OCI-LY7 (cell line): ENCODE data around the gene SRGAP1. TPM values are rescaled to one million over a fixed set of nuclear protein-coding genes. Genes with fewer than 3 reads are reported as not detected.

ENCODE experiments used
- BruUV-seq: library from RNA; stranded (reverse); fragments of 400-500 nt; replicated peaks from 2 replicates; lab custom pipeline; 2021; lab: Mats Ljungman, UMichigan
- CTCF ChIA-PET: fragments of 300-600 bp; sonication (Branson Sonifier 250); formaldehyde crosslinking; loops from one replicate; lab custom pipeline; 2022; ENCODE audit warnings: antibody characterized with exemption; ENCODE audit not compliant: unreplicated experiment; lab: Charles Lee
- POLR2A ChIA-PET: fragments of 300-600 bp; sonication (Branson Sonifier 250); formaldehyde crosslinking; loops from one replicate; lab custom pipeline; 2022; ENCODE audit warnings: antibody characterized with exemption; lab: Charles Lee
- DNase-seq: peaks from one replicate; pipeline ENCODE4 v3.0.0-alpha.2; 2015; ENCODE audit warnings: low spot score
- H2AFZ ChIP-seq: fragments of 200-600 bp; sonication (generic), shearing (Covaris generic); 2 replicates; pipeline ENCODE4 v1.6.1; 2014; ENCODE audit warnings: mild to moderate bottlenecking, antibody characterized with exemption, low read length, moderate library complexity
- H3K27ac ChIP-seq: fragments of 200-600 bp; sonication (generic); 2 replicates; pipeline ENCODE4 v1.5.1; 2014; ENCODE audit warnings: mixed run types, low read depth, mild to moderate bottlenecking, moderate library complexity, low read length, inconsistent platforms; ENCODE audit not compliant: poor library complexity, severe bottlenecking
- H3K36me3 ChIP-seq: fragments of 200-600 bp; sonication (generic); 2 replicates; pipeline ENCODE4 v1.6.1; 2014; ENCODE audit warnings: mild to moderate bottlenecking, antibody characterized with exemption, low read length, moderate library complexity, mixed read lengths; ENCODE audit not compliant: insufficient read depth
- H3K4me1 ChIP-seq: fragments of 200-600 bp; sonication (generic); 2 replicates; pipeline ENCODE4 v1.5.1; 2014; ENCODE audit warnings: mild to moderate bottlenecking, low read length; ENCODE audit not compliant: insufficient read depth, poor library complexity, severe bottlenecking
- H3K4me2 ChIP-seq: fragments of 200-600 bp; sonication (generic); 2 replicates; pipeline ENCODE4 v1.6.1; 2014; ENCODE audit warnings: mild to moderate bottlenecking, low read length
- H3K4me3 ChIP-seq: fragments of 200-600 bp; sonication (generic); 2 replicates; pipeline ENCODE4 v1.5.1; 2014; ENCODE audit warnings: mild to moderate bottlenecking, low read depth, low read length; ENCODE audit not compliant: poor library complexity, severe bottlenecking
- H3K79me2 ChIP-seq: fragments of 200-600 bp; sonication (generic); 2 replicates; pipeline ENCODE4 v1.6.1; 2016; ENCODE audit warnings: low read depth, mild to moderate bottlenecking, low read length, moderate library complexity, mixed read lengths; ENCODE audit not compliant: insufficient read depth
- H3K9me2 ChIP-seq: fragments of 200-600 bp; sonication (generic); 2 replicates; pipeline ENCODE4 v1.6.1; 2016; ENCODE audit warnings: mild to moderate bottlenecking, low read length, mixed read lengths; ENCODE audit not compliant: insufficient read depth
- H3K9me3 ChIP-seq: fragments of 200-600 bp; sonication (generic); 2 replicates; pipeline ENCODE4 v1.6.1; 2014; ENCODE audit warnings: mild to moderate bottlenecking, mixed run types, low read length, mixed read lengths
- H4K20me1 ChIP-seq: fragments of 200-600 bp; sonication (generic); 2 replicates; pipeline ENCODE4 v1.6.1; 2014; ENCODE audit warnings: mild to moderate bottlenecking, antibody characterized with exemption, low read length, moderate library complexity, mixed read lengths; ENCODE audit not compliant: insufficient read depth
- CTCF ChIP-seq: fragments of 200-600 bp; sonication (generic); conservative IDR thresholded peaks from 2 replicates; pipeline ENCODE4 v1.5.1; 2014; ENCODE audit warnings: mild to moderate bottlenecking, antibody characterized with exemption, low read length, moderate library complexity, mixed read lengths
- EZH2phosphoT487 ChIP-seq: fragments of 200-600 bp; sonication (generic); IDR thresholded peaks from 2 replicates; pipeline ENCODE4 v1.6.1; 2018; ENCODE audit warnings: low read depth, borderline replicate concordance, mild to moderate bottlenecking, mixed run types, antibody characterized with exemption, low read length, moderate library complexity, mixed read lengths
- intact Hi-C: fragments of 100-400 bp; cut with micrococcal nuclease; formaldehyde crosslinking; loops from one replicate; pipeline ENCODE4 v1.10.0; 2022; ENCODE audit not compliant: unreplicated experiment
- total RNA-seq, 2 experiments: library from RNA; depleted of rRNA in 1 of 2; stranded (reverse); fragments of >200 nt in 1 of 2; shearing (Covaris generic) in 1 of 2; gene quantifications; 2 replicates each; pipeline ENCODE4 v1.2.3, GENCODE V29; 2014 to 2022

SRGAP1 gene
- total RNA-seq, 2 experiments from 2014 or later = 0.06 TPM; not detected in 1

- DNase-seq = no peak
- TF ChIP-seq EZH2phosphoT487 (no peak), CTCF (no peak)
- no peaks in the 10 kb centered on the region for H3K9me2 ChIP-seq
- no peaks in the 10 kb centered on the region for H3K36me3 ChIP-seq
- no peaks in the 10 kb centered on the region for H3K4me1 ChIP-seq
- intact Hi-C loops = no loop called here
- no peak overlapping the region for H3K27ac ChIP-seq
- no TSS peak for BruUV-seq
- no peaks in the 10 kb centered on the region for H3K9me3 ChIP-seq
- no peaks in the 10 kb centered on the region for H4K20me1 ChIP-seq
- ChIA-PET CTCF (no interaction called here), POLR2A (interaction anchor here (0.7 to 1.4 kb wide), 2 partner anchors 11 to 83 kb away, joined by 3 read pairs; no protein-coding TSS in a partner anchor)
- no peak overlapping the region for H2AFZ ChIP-seq
- H3K4me2 ChIP-seq = no peak overlapping the region
- no peak overlapping the region for H3K4me3 ChIP-seq
- no peaks in the 10 kb centered on the region for H3K79me2 ChIP-seq
These were observed 116.5 kb downstream of the SRGAP1 start for GRCh38 chr12:63961048-63961447.

GRCh38 chr12:63961543-63961942, 117.0 kb downstream of the SRGAP1 start:
- no peak overlapping the region for H3K4me3 ChIP-seq
- no peak overlapping the region for H2AFZ ChIP-seq
- intact Hi-C loops = no loop called here
- ChIA-PET POLR2A (interaction anchor here (0.7 to 1.4 kb wide), 2 partner anchors 10 to 84 kb away, joined by 3 read pairs; no protein-coding TSS in a partner anchor), CTCF (no interaction called here)
- no peaks in the 10 kb centered on the region for H3K79me2 ChIP-seq
- H3K27ac ChIP-seq = no peak overlapping the region
- no peak overlapping the region for H3K4me2 ChIP-seq
- no peaks in the 10 kb centered on the region for H3K4me1 ChIP-seq
- no peaks in the 10 kb centered on the region for H3K9me3 ChIP-seq
- BruUV-seq = no TSS peak
- H3K36me3 ChIP-seq = no peaks in the 10 kb centered on the region
- H4K20me1 ChIP-seq = no peaks in the 10 kb centered on the region
- DNase-seq = no peak
- TF ChIP-seq CTCF (no peak), EZH2phosphoT487 (no peak)
- H3K9me2 ChIP-seq = no peaks in the 10 kb centered on the region

GRCh38 chr12:63963868-63964267, 119.4 kb downstream of the SRGAP1 start:
- Histone ChIP-seq H3K4me3 (no peak overlapping the region), H2AFZ (no peak overlapping the region), H3K9me2 (no peaks in the 10 kb centered on the region), H3K4me2 (no peak overlapping the region), H3K27ac (no peak overlapping the region), H3K79me2 (no peaks in the 10 kb centered on the region), H3K4me1 (no peaks in the 10 kb centered on the region), H3K9me3 (no peaks in the 10 kb centered on the region), H3K36me3 (no peaks in the 10 kb centered on the region), H4K20me1 (no peaks in the 10 kb centered on the region)
- DNase-seq = no peak
- no TSS peak for BruUV-seq
- POLR2A ChIA-PET = interaction anchor here (0.6 to 0.7 kb wide), 2 partner anchors 12 to 42 kb away, joined by 3 read pairs; no protein-coding TSS in a partner anchor
- CTCF ChIA-PET = no interaction called here
- TF ChIP-seq EZH2phosphoT487 = no peak
- TF ChIP-seq CTCF = no peak
- intact Hi-C loops = no loop called here
